ENCODE data around the gene KRT76.

DNA sequence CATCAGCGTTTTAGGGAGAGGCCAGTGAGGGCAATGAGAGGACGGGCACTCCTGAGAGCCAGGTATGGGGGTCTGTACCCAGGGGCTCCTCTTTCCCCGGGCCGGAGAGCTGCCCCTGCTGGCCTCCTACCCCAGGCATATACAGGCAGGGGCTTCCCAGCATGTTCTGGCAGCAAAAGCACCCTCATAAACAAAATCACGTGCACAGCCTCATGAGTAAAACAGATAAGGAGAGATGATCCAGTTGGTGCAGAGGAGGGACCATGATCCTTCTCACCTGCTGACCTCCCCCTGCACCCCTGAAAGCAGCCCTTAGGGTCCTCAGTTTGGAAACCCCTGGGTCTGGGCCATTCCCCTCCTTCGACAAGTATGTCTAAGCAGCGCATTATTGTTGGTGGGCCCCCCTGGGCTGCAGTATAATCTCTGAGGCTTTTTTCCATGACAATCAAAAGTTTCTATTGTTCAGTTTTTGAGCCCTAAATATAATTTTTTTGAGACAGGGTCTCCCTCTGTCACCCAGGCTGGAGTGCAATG is 41.8 kb upstream of the KRT76 start:
- TF ChIP-seq, protein P1, sequence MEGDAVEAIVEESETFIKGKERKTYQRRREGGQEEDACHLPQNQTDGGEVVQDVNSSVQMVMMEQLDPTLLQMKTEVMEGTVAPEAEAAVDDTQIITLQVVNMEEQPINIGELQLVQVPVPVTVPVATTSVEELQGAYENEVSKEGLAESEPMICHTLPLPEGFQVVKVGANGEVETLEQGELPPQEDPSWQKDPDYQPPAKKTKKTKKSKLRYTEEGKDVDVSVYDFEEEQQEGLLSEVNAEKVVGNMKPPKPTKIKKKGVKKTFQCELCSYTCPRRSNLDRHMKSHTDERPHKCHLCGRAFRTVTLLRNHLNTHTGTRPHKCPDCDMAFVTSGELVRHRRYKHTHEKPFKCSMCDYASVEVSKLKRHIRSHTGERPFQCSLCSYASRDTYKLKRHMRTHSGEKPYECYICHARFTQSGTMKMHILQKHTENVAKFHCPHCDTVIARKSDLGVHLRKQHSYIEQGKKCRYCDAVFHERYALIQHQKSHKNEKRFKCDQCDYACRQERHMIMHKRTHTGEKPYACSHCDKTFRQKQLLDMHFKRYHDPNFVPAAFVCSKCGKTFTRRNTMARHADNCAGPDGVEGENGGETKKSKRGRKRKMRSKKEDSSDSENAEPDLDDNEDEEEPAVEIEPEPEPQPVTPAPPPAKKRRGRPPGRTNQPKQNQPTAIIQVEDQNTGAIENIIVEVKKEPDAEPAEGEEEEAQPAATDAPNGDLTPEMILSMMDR (IDR thresholded peaks at IDR 0.05; ENCODE audit: low read length): no peak
- TF ChIP-seq EZH2 (IDR thresholded peaks at IDR 0.05; ENCODE audit: borderline replicate concordance, low read length): no peak
